HL-60 (cell line): ENCODE results near the gene CSN1S1.

Source experiments
- DNase-seq, 2 experiments: peaks; one replicate each; pipeline ENCODE4 v3.0.0-alpha.2; 2010 to 2020; ENCODE audit warnings: low read depth in 1 of 2, low spot score in 1 of 2
- H3K27ac ChIP-seq: fragments of 250-450 bp; sonication (Bioruptor Pico); replicated peaks from 2 replicates; pipeline ENCODE4 v1.5.1; 2020; ENCODE audit warnings: mild to moderate bottlenecking, moderate library complexity
- H3K27me3 ChIP-seq: fragments of 250-450 bp; sonication (Bioruptor Pico); 2 replicates; pipeline ENCODE4 v1.5.1; 2021; ENCODE audit warnings: mild to moderate bottlenecking, moderate library complexity; ENCODE audit not compliant: insufficient read depth, poor library complexity, severe bottlenecking
- H3K4me3 ChIP-seq: replicated peaks from 2 replicates; pipeline ENCODE4 v1.5.1; 2011; ENCODE audit warnings: mild to moderate bottlenecking, control low read depth, low read length; ENCODE audit not compliant: insufficient read depth
- CTCF ChIP-seq: IDR thresholded peaks from one replicate; pipeline ENCODE4 v1.5.1; 2011; ENCODE audit warnings: low read length, control low read depth, inconsistent platforms; ENCODE audit not compliant: insufficient read depth
- GABPA ChIP-seq: IDR thresholded peaks from 2 replicates; pipeline ENCODE4 v1.6.1; 2012; ENCODE audit warnings: low read depth
- POLR2AphosphoS5 ChIP-seq: IDR thresholded peaks from 2 replicates; pipeline ENCODE4 v1.6.1; 2012; ENCODE audit warnings: low read depth
- REST ChIP-seq: IDR thresholded peaks from 2 replicates; pipeline ENCODE4 v1.6.1; 2012; ENCODE audit warnings: low read depth; ENCODE audit not compliant: insufficient replicate concordance
- SPI1 ChIP-seq: IDR thresholded peaks from 2 replicates; pipeline ENCODE4 v1.6.1; 2012; ENCODE audit warnings: low read depth, mild to moderate bottlenecking, borderline replicate concordance

CSN1S1 gene

GRCh38 chr4:69977582-69977981 lies 46.7 kb downstream of the CSN1S1 start:
- no peak overlapping the region for H3K27ac ChIP-seq
- TF ChIP-seq GABPA (no peak), POLR2AphosphoS5 (no peak), SPI1 (no peak), CTCF (no peak), REST (no peak)
- no peaks in the 10 kb centered on the region for H3K27me3 ChIP-seq
- no peak for DNase-seq
- no peak overlapping the region for H3K4me3 ChIP-seq

- no peaks in the 10 kb centered on the region for H3K27me3 ChIP-seq
- H3K27ac ChIP-seq: no peak overlapping the region
- no peak overlapping the region for H3K4me3 ChIP-seq
- no peak for TF ChIP-seq SPI1
- no peak for DNase-seq
Measured at GRCh38 chr4:69984030-69984443, 53.2 kb downstream of the CSN1S1 start.

GRCh38 chr4:69986663-69987062 lies 55.8 kb downstream of the CSN1S1 start:
- Histone ChIP-seq H3K4me3 (no peak overlapping the region), H3K27me3 (no peaks in the 10 kb centered on the region), H3K27ac (no peak overlapping the region)
- TF ChIP-seq CTCF: no peak
- no peak for TF ChIP-seq POLR2AphosphoS5
- no peak for TF ChIP-seq REST
- TF ChIP-seq GABPA: no peak
- no peak for TF ChIP-seq SPI1
- DNase-seq: no peak

- no peak for TF ChIP-seq REST
- TF ChIP-seq POLR2AphosphoS5: no peak
- no peak for TF ChIP-seq CTCF
- no peak for TF ChIP-seq GABPA
- no peak for TF ChIP-seq SPI1
- Histone ChIP-seq H3K4me3 (no peak overlapping the region), H3K27me3 (no peaks in the 10 kb centered on the region), H3K27ac (no peak overlapping the region)
- DNase-seq: no peak
Measured at GRCh38 chr4:69991016-69991415, 60.1 kb downstream of the CSN1S1 start.
